ENCODE data around the gene COLEC11.
"Not testable (repeated sequence)": the region's sequence is repeated elsewhere in the genome, so short reads cannot be mapped to it uniquely, and the experiment has no call there.

The COLEC11 gene

DNA sequence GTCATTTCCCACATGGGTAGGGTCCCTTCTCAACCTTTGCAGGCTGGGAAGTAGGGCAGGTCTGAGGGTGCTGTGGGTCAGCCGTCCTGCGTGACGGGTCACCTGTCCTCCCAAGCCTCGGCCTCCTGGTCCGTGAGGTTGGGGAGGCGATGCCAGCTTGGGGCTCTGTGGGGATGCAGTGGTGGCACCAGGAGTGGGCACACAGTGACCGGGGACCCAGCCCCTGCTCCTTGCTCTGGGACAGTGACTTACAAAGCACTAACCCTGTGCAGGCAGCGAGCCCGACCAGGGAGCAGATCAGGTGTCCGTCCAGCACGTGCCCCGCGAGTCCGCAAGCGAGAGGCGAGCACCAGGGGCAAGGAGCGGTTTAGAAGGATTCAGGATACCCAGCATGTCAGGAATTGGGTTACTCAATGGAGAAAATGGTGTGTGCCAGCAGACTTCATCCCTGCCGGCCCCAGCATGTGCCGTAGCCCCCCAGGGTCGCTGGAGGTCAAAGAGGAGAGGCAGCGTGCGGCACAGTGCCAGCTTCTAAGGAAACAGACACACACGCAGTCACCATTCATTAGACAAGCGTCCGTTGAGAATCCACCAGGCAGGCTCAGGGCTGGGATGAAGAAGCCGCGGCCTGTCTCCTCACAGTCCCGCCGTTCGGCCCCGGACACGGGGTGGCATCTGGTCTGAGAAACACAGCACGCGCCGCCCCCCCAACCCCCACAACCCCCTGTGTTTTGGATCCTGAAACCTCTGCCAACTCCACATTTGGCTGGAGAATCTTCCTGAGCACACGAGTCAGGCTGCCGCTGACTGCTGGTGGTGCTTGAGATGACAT, 11.7 kb downstream of the COLEC11 start:
- TF ChIP-seq, protein P1, sequence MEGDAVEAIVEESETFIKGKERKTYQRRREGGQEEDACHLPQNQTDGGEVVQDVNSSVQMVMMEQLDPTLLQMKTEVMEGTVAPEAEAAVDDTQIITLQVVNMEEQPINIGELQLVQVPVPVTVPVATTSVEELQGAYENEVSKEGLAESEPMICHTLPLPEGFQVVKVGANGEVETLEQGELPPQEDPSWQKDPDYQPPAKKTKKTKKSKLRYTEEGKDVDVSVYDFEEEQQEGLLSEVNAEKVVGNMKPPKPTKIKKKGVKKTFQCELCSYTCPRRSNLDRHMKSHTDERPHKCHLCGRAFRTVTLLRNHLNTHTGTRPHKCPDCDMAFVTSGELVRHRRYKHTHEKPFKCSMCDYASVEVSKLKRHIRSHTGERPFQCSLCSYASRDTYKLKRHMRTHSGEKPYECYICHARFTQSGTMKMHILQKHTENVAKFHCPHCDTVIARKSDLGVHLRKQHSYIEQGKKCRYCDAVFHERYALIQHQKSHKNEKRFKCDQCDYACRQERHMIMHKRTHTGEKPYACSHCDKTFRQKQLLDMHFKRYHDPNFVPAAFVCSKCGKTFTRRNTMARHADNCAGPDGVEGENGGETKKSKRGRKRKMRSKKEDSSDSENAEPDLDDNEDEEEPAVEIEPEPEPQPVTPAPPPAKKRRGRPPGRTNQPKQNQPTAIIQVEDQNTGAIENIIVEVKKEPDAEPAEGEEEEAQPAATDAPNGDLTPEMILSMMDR (IDR thresholded peaks at IDR 0.05; ENCODE audit: control insufficient read depth, extremely low read depth, insufficient read depth) = no peak
- no peak overlapping the region for H3K4me3 ChIP-seq (ENCODE audit: low read depth, low read length)
- no peak for DNase-seq (ENCODE audit: low read depth)

DNA sequence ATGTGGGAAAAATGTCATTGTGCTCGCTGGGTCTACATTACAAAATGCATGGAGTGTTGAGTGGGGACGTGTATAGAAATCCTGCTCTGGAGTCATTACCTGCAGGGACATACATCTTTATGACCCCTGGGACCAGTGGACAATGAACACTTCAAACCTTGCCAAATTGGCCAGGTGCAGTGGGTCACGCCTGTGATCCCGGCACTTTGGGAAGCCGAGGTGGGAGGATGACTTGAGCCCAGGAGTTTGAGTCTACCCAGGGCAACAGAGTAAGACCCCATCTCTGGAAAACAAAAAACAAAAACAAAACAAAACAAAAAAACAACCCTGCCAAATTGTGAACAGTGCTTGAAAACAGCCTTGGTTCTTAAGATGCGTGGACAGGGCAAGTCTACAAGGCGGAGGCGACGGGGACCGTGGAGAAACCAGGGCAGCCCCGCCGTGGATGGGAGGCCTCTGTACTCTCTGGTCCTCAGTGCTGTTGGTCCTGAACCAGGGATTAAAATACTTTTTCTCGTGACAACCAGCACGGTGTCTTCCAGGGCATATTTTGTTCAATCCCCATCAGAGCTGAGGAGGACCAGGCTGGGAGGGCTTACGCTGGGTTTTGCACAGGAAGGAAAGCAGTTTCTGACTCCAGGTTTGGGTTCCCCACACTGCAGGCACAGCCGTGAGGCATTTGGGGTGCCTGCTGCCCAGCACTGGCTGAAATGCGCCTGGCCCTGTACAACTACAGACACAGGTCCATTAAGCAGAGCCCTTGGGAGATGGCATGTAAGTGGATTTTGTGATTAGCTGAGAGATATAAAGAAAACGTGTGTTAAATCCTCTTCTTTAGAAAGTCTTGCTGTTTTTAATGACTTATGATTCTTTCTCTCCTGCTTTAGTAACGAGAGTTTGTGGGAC, 13.7 kb downstream of the COLEC11 start:
- H3K4me3 ChIP-seq (ENCODE audit: low read depth, low read length) = no peak overlapping the region
- TF ChIP-seq, protein P1 (IDR thresholded peaks at IDR 0.05; ENCODE audit: control insufficient read depth, extremely low read depth, insufficient read depth) = no peak
- DNase-seq (ENCODE audit: low read depth) = no peak

DNA sequence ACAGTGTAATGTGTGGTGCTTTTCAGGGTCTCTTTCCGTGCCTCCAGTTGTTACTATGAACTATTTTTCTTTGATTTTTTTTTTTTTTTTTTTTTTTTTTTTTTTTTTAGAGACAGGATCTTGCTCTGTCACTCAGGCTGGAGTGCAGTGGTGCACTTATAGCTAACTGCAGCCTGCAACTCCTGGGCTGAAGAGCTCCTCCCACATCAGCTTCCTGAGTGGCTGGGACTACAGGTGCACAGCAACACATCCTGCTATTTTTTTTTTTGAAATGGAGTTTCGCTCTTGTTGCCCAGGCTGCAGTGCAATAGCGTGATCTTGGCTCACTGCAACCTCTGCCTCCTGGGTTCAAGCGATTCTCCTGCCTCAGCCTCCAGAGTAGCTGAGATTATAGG, 14.4 kb downstream of the COLEC11 start:
- not testable (repeated sequence) for H3K4me3 ChIP-seq (ENCODE audit: low read depth, low read length); DNase-seq (ENCODE audit: low read depth)

DNA sequence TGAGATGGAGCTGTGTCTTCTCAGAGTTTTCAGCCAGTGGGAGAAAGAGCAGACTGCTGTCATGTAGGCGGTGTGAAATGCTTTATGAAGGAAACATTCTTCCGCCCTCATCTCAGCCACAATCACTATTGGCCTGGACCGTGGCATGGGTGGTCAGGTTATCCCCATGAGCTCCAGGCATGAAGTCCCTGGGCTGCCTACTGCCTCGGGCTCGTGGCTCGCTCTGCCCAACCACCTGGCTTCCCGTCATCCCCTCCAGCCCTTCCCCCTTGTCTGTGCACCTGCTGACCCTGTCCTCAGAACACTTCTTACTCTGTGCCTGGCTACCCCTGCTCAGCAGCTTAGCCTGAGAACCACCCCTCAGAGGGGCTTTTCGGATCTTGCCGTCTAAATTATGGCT, 15.5 kb downstream of the COLEC11 start:
- TF ChIP-seq, protein P1 (IDR thresholded peaks at IDR 0.05; ENCODE audit: control insufficient read depth, extremely low read depth, insufficient read depth) = no peak
- no peak overlapping the region for H3K4me3 ChIP-seq (ENCODE audit: low read depth, low read length)
- DNase-seq (ENCODE audit: low read depth) = no peak

DNA sequence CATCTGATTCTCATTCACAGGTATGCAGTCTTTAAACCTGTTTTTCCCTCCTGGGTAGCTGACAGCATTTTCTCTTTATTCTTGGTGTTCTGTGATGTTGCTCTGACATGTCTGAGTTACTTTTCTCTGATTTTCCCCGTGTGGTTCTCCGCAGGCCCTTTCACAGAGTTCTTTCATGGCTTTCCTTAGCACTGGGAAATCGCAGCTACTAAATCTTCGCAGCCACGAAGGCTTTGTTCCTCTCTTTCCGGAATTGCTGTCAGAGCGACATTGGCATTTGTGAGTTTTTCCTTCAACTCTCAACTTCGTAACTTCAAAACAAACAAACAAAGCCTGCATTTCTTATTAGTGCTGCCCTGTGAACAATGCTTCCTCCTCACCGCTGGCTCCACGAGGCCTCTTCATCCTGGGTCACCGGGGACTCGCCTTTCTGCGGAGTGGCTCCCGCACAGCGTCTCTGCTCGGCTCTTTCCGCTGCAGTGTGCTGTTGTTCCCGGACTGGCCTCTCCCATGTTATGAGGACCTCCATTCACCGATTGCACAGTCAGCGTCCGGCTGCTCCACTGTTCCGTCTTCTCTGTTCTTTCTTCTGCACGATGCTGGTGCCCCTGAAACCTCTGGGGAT, 16.1 kb downstream of the COLEC11 start:
- TF ChIP-seq, protein P1 (IDR thresholded peaks at IDR 0.05; ENCODE audit: control insufficient read depth, extremely low read depth, insufficient read depth) = no peak
- no peak for DNase-seq (ENCODE audit: low read depth)
- no peak overlapping the region for H3K4me3 ChIP-seq (ENCODE audit: low read depth, low read length)

DNA sequence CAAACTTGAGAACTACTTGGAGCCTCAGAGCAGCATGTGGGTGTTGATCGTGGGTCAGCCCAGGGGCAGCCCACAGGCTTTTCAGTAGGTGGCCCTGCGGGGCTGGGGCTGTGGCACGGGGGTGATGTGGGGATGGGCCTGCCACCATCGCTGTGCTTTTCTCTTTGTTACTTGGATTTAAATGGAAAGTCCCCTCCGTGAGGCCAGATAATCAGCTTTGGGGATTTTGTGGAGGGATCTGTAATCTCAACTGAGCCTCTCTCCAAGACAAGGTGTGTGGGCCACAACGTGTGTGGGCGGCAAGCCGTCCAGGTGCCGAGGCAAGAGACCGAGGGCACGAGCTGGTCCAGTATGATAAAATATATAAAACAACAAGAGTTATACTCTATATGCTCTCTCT, 16.7 kb downstream of the COLEC11 start:
- H3K4me3 ChIP-seq (ENCODE audit: low read depth, low read length) = no peak overlapping the region
- DNase-seq (ENCODE audit: low read depth) = no peak
- TF ChIP-seq, protein P1 (IDR thresholded peaks at IDR 0.05; ENCODE audit: control insufficient read depth, extremely low read depth, insufficient read depth) = no peak
